KMS-11 (cell line): ENCODE data around the gene SUSD6.
"Not testable (repeated sequence)": the region's sequence is repeated elsewhere in the genome, so short reads cannot be mapped to it uniquely, and the experiment has no call there.

Experiments used
- H2AFZ ChIP-seq: fragments of 200-600 bp; sonication (generic); 2 replicates; pipeline ENCODE4 v1.6.1; 2016; ENCODE audit warnings: antibody characterized with exemption, mixed run types, low read depth
- H3K27ac ChIP-seq: fragments of 200-600 bp; sonication (generic); 2 replicates; pipeline ENCODE4 v1.6.1; 2016; ENCODE audit warnings: mild to moderate bottlenecking, mixed run types
- H3K27me3 ChIP-seq: fragments of 200-600 bp; sonication (generic); 2 replicates; pipeline ENCODE4 v1.6.1; 2017; ENCODE audit warnings: mild to moderate bottlenecking, low read depth, mixed run types, moderate library complexity; ENCODE audit not compliant: insufficient read depth
- H3K36me3 ChIP-seq: fragments of 200-600 bp; sonication (generic); 2 replicates; pipeline ENCODE4 v1.6.1; 2017; ENCODE audit warnings: mild to moderate bottlenecking, mixed run types; ENCODE audit not compliant: insufficient read depth
- H3K4me1 ChIP-seq: fragments of 200-600 bp; sonication (generic); 2 replicates; pipeline ENCODE4 v1.6.1; 2016; ENCODE audit warnings: mild to moderate bottlenecking, low read depth, mixed run types; ENCODE audit not compliant: poor library complexity, severe bottlenecking
- H3K4me2 ChIP-seq: fragments of 200-600 bp; sonication (generic); 2 replicates; pipeline ENCODE4 v1.7.0; 2016; ENCODE audit warnings: mild to moderate bottlenecking, mixed run types
- H3K4me3 ChIP-seq: fragments of 200-600 bp; sonication (generic); IDR thresholded peaks from 2 replicates; pipeline ENCODE4 v1.6.1; 2017; ENCODE audit warnings: low read depth, low read length, mixed read lengths; ENCODE audit not compliant: insufficient read depth
- H3K79me2 ChIP-seq: fragments of 200-600 bp; sonication (generic); 2 replicates; pipeline ENCODE4 v1.6.1; 2016; ENCODE audit warnings: low read depth, mixed run types; ENCODE audit not compliant: insufficient read depth
- H3K9ac ChIP-seq: fragments of 200-600 bp; sonication (generic); 2 replicates; pipeline ENCODE4 v1.6.1; 2016; ENCODE audit warnings: mild to moderate bottlenecking, mixed run types
- H4K20me1 ChIP-seq: fragments of 200-600 bp; sonication (generic); 2 replicates; pipeline ENCODE4 v1.6.1; 2016; ENCODE audit warnings: mild to moderate bottlenecking, mixed run types; ENCODE audit not compliant: insufficient read depth
- TF ChIP-seq, protein P1 (sequence below): fragments of 200-600 bp; sonication (generic); conservative IDR thresholded peaks from 2 replicates; pipeline ENCODE4 v1.6.1; 2017; ENCODE audit warnings: low read depth, mild to moderate bottlenecking, antibody characterized with exemption, low read length, moderate library complexity, mixed read lengths

SUSD6 gene

DNA sequence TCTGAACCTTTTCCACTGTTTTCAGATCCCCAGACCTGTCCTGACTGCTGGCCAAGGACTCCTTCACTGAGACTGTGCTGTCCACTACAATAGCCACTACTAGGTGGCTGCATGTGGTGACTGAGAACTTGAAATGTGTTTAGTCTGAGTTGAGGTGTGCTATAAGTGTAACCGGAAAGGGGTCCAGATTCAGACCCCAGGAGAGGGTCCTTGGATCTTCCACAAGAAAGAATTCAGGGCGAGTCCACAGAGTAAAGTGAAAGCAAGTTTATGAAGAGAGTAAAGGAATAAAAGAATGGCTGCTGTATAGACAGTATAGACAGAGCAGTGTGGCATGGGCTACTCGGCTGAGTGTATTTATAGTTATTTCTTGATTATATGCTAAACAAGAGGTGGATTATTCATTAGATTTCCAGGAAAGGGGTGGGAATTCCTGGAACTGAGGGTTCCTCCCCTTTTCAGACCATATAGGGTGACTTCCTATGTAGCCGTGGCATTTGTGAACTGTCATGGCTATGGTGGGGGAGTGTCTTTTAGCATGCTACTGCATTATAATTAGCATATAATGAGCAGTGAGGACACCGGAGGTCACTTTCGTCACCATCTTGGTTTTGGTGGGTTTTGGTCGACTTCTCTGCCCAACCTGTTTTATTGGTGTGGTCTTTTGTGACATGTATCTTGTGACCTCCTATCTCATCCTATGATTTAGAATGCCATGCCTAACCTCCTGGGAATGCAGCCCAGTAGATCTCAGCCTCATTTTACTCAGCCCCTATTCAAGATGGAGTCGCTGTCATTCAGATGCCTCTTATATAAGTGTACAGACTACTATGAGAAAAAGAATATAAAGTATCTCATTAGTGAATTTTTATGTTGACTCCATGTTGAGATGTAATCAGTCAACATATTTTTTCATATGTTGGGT lies 85.5 kb downstream of the SUSD6 start:
- H3K4me2 ChIP-seq = no peak overlapping the region
- H3K79me2 ChIP-seq = no peaks in the 10 kb centered on the region
- H3K4me3 ChIP-seq = no peak overlapping the region
- no peaks in the 10 kb centered on the region for H3K27me3 ChIP-seq
- no peaks in the 10 kb centered on the region for H3K36me3 ChIP-seq
- no peak overlapping the region for H3K9ac ChIP-seq
- H4K20me1 ChIP-seq = no peaks in the 10 kb centered on the region
- H3K4me1 ChIP-seq = peaks cover 30% of the 10 kb centered on the region
- H2AFZ ChIP-seq = no peak overlapping the region
- TF ChIP-seq, protein P1, sequence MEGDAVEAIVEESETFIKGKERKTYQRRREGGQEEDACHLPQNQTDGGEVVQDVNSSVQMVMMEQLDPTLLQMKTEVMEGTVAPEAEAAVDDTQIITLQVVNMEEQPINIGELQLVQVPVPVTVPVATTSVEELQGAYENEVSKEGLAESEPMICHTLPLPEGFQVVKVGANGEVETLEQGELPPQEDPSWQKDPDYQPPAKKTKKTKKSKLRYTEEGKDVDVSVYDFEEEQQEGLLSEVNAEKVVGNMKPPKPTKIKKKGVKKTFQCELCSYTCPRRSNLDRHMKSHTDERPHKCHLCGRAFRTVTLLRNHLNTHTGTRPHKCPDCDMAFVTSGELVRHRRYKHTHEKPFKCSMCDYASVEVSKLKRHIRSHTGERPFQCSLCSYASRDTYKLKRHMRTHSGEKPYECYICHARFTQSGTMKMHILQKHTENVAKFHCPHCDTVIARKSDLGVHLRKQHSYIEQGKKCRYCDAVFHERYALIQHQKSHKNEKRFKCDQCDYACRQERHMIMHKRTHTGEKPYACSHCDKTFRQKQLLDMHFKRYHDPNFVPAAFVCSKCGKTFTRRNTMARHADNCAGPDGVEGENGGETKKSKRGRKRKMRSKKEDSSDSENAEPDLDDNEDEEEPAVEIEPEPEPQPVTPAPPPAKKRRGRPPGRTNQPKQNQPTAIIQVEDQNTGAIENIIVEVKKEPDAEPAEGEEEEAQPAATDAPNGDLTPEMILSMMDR = no peak
- no peak overlapping the region for H3K27ac ChIP-seq

DNA sequence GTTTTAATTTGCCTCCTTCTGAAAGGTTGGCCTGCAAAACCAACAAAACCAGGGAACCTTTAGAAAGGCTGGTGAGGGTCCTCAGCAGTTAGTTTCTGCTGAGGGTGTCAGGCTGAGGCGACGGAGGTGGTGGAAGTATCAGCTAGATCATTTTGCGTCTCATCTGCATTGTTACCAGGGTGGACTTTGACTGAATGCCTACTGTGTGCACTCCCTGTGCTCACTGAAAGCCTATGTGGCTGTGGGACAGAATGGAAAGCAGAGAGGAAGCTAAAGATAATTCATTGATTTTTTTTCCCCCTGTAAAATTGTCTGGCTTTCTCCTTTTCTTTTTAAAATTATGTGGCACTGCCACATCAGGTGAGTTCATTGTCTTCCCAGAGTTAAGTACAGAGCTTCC lies 87.2 kb downstream of the SUSD6 start:
- Histone ChIP-seq H3K36me3 (no peaks in the 10 kb centered on the region), H2AFZ (no peak overlapping the region), H3K27me3 (no peaks in the 10 kb centered on the region), H3K4me3 (no peak overlapping the region), H3K4me2 (no peak overlapping the region), H3K27ac (no peak overlapping the region), H4K20me1 (no peaks in the 10 kb centered on the region), H3K4me1 (peaks cover 35% of the 10 kb centered on the region), H3K79me2 (no peaks in the 10 kb centered on the region), H3K9ac (no peak overlapping the region)
- TF ChIP-seq, protein P1 = no peak

DNA sequence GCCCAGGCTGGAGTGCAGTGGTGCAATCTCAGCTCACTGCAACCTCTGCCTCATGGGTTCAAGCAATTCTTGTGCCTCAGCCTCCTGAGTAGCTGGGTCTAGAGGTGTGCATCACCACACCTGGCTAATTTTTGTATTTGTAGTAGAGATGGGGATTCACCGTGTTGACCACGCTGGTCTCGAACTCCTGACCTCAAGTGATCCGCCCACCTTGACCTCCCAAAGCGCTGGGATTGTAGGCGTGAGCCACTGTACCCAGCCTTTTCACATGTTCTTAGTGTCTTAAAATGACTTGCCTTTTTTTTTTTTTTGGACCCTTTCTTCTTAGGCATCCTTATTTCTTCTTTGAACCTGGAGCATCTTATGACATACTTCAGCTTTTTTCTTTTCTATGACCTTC lies 87.8 kb downstream of the SUSD6 start:
- not testable (repeated sequence) for H3K4me2 ChIP-seq, H3K27ac ChIP-seq, H2AFZ ChIP-seq, H3K36me3 ChIP-seq, H3K9ac ChIP-seq, H3K79me2 ChIP-seq, H4K20me1 ChIP-seq, H3K4me3 ChIP-seq, H3K27me3 ChIP-seq
- peaks cover 28% of the 10 kb centered on the region for H3K4me1 ChIP-seq

DNA sequence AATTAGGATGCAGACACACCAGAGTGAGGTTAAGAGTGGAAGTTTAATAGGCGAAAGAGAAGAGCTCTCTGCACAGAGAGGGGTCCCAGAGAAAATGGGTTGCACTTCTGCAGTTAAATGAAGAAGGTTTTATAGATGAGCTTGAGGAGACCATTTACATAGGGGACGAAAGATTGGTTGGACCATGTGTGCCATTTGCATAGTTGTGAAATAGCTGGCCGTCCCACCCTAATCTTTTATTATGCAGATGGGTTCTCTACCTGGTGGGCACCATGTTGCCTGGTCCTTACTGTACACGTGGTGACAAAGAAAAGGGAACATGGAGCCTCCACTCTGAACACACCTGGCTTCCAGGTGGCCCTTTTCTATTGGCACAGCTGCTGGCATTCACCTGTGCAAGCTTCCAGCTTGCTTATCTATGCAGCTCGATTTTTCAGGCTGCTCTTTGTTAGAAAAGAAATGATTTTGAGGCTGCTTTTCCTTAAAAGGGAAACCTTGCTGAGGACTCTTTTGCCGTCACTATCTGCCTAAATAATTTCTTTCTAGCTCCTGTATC lies 88.4 kb downstream of the SUSD6 start:
- no peak overlapping the region for H3K27ac ChIP-seq
- H2AFZ ChIP-seq = no peak overlapping the region
- TF ChIP-seq, protein P1 = no peak
- H3K79me2 ChIP-seq = no peaks in the 10 kb centered on the region
- H3K9ac ChIP-seq = no peak overlapping the region
- H3K27me3 ChIP-seq = no peaks in the 10 kb centered on the region
- H3K4me2 ChIP-seq = no peak overlapping the region
- H3K4me1 ChIP-seq = peaks cover 22% of the 10 kb centered on the region
- no peaks in the 10 kb centered on the region for H4K20me1 ChIP-seq
- H3K4me3 ChIP-seq = no peak overlapping the region
- H3K36me3 ChIP-seq = no peaks in the 10 kb centered on the region

DNA sequence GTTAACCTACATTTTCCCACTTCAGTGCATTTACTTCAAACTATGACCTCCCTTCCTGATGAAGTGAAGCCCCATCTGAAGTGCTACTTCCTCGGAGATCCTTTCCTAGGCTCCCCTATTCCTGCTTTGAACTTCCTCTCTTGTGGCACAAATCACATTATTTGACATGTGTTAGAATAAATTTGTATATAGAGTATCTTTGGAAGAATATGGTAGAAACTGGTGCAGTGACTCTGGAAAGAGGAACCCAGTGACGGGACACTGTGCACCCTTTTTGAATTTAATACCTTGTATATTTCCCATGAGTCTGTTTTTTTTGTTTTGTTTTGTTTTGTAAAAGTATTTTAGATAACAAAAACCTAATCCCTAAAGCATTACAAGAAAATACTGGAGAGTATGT lies 89.2 kb downstream of the SUSD6 start:
- Histone ChIP-seq H3K79me2 (no peaks in the 10 kb centered on the region), H3K27me3 (no peaks in the 10 kb centered on the region), H3K4me2 (no peak overlapping the region), H3K9ac (no peak overlapping the region), H3K36me3 (no peaks in the 10 kb centered on the region), H2AFZ (no peak overlapping the region), H3K4me3 (no peak overlapping the region), H3K27ac (no peak overlapping the region), H4K20me1 (no peaks in the 10 kb centered on the region), H3K4me1 (peaks cover 15% of the 10 kb centered on the region)
- TF ChIP-seq, protein P1 = no peak
